ENCODE data around the gene TSNAX.

TSNAX gene

DNA sequence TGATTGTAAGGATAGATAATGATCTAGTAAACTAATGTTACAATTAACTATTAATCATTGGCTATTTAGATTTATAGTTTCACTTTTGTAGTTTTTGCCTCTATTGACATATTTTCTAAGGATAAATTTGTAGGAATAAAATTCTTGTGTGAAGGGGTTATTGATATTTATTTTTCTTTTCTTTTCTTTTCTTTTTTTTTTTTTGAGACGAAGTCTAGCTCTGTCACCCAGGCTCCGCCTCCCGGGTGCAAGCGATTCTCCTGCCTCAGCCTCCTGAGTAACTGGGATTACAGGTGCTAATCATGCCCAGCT is 74.2 kb downstream of the TSNAX start:
- no peak for DNase-seq (ENCODE audit: low spot score)

- peak; percentile 58 for DNase-seq (ENCODE audit: low spot score)
Measured at GRCh38 chr1:231603598-231604275, 75.3 kb downstream of the TSNAX start.

GRCh38 chr1:231604276-231604621 is 75.8 kb downstream of the TSNAX start:
- no peak for DNase-seq (ENCODE audit: low spot score)

GRCh38 chr1:231605149-231606100 is 77.0 kb downstream of the TSNAX start:
- no peak for DNase-seq (ENCODE audit: low spot score)

DNA sequence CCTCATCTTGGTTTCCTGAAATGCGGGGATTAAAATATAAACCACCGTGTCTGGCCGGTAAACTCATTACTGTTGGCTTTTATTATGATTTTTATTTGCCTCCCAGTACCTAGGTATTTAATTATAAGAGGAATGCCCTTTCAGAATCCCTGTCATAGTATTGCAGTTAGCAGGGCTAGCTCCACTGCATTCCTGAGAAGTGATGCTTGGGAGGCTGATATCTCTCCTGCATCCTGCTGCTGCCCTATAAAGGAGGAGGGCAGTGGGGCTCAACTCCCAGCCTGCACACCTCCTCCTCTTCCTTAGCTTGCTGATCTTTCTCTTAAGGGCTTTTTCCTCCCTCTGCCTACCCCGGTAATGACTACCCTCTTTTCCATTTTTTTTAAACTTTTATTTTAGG is 78.2 kb downstream of the TSNAX start:
- DNase-seq (ENCODE audit: low spot score): no peak

DNA sequence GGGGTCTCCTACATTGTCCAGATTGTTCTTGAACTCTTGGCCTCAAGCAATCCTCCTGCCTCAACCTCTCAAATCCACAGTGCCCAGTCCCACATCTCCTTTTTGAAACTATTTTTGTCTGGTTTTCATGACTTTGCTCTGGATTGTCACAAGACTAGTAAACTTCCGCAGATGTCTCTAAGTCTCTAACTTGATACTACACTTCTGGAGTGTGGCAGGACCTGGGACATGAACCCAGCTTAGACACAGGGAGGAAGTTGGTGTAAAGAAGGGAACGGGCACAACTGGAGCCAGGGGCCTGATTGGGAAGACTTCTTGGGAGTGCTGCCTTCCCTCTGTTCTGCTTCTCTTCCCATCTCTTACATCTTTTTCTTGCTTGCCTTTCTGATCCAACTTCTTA is 81.9 kb downstream of the TSNAX start:
- no peak for DNase-seq (ENCODE audit: low spot score)

DNA sequence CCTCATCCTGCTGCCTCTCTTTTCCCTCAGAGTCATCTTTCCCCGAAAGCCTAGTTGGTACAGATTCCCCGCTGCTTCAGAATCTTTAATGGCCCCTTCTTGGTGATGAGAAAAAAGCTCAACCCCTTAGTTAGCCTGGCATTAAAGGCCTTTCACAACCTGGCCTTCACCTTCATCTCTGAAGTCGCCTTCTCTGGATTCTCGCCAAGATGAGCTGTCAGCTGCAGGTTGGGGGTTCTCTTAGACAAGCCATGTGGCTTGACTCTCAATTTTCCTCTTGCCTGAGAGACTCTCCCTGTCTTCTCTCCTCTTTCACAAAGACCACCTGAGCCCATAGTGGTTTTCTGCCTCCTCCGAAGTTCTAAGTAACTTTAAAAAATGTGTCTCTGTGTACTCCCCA is 82.6 kb downstream of the TSNAX start:
- no peak for DNase-seq (ENCODE audit: low spot score)

DNA sequence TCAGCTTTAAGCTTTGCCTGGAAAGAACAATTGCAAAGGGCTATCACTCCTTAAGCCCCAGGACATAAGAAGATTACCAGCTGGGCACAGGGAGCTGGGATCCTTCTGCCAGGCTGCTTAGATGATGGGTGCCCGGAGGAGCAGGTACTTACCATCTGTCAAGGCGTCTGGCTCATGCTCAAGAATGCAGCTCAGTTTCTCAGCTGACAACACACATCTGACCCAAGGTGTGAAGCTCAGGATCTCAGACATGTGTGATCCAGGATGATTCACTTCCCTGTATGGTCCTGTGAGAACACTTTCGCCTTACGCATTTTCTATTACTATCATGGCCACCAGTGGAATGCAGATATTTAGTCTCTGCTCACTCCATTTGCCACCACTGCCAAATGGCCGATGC is 83.4 kb downstream of the TSNAX start:
- DNase-seq (ENCODE audit: low spot score): no peak

DNA sequence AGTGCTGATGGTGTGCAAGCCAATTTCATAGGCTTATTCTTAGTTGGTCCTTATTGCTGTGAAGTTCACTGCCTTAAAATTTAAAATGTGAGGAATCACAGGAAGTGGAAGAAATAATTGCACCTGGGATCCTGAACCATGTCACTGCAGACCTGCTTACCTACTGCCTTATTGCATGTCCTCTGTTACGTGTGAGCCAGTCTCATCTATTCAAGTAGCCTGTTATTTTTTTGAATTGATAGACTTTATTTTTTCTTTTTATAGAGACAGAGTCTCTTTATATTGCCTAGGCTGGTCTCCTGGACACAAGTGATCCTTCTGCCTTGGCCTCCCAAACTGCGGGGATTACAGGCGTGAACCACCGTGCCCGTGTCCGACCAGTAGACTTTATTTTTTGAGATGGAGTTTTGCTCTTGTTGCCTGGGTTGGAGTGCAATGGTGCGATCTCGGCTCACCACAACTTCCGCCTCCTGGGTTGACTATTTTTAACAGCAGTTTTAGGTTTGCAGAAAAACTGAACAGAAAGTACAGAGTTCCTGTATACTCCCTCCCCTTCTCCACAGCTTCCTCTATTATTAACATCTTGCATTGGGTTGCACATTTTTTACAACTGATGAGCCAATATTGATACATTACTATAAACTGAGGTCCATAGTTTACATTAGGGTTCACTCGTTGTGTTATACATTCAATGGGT is 84.1 kb downstream of the TSNAX start:
- no peak for DNase-seq (ENCODE audit: low spot score)

DNA sequence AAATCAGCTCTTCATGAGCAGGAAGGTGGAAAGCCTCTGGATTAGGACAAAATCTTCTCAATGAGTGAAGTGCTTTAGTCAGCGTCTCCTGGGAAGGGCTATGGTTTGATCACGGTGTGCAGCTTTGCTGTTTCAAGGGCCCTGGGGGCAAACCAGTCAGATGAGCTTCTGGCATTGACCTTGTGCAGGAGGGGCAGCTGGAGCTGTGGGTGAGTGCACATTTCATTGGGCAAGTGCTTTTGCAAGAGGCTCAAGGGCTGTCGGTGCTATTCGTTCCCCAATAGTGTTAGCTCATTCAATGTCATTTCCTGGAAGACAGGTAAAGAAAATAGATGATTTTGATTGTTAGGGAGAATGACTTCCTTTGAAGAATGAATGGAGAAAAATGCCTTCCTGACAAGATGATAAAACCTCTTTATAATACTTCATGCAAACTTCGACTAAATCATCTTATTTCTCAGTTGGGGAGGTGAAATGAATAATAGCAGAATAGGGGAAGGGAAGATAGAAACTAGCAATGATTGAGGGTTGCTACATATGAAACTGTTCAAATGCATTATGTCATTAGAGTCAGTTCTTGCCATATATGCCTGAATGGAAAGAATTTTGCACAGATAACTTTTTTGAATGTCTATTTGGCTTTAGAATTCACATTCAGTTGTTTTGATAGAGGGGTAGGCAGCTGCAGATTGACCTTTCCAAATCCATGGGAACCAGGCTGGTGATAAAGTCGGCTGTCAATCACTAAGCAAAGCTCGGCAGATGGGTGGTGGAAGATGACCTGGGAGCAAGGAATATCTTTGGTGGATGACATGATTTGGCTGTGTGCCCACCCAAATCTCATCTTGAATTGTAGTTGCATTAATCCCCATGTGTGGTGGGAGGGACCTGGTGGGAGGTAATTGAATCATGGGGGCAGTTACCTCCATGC is 85.2 kb downstream of the TSNAX start:
- DNase-seq (ENCODE audit: low spot score): no peak

Measured in putamen (tissue), 1 donor.